ENCODE results near the gene PRG2. TPM values are rescaled to one million over a fixed set of nuclear protein-coding genes. Genes with fewer than 3 reads are reported as not detected.

The PRG2 gene
- total and polyA plus RNA-seq, 2 of the 4 experiments (the other 2 are of a cell fraction): not detected

- Histone ChIP-seq H2AK5ac (ENCODE audit: low read depth, low read length) (no peak overlapping the region), H3K27me3 (ENCODE audit: control insufficient read depth, insufficient read depth, low read length) (peaks cover 29% of the 10 kb centered on the region), H3K4me1 (ENCODE audit: control insufficient read depth, insufficient read depth, low read length) (no peaks in the 10 kb centered on the region), H2BK120ac (ENCODE audit: low read depth, low read length) (no peak overlapping the region), H2BK5ac (ENCODE audit: low read depth, low read length, poor library complexity, severe bottlenecking) (peak overlapping the region; percentile 29), H4K20me1 (ENCODE audit: insufficient read depth, low read length) (no peaks in the 10 kb centered on the region), H3K23ac (ENCODE audit: low read depth, low read length) (no peak overlapping the region), H3K14ac (replicated peaks; ENCODE audit: low read depth, low read length) (no peak overlapping the region), H3K4ac (ENCODE audit: low read depth, low read length) (no peak overlapping the region), H2BK15ac (ENCODE audit: low read depth, low read length) (no peak overlapping the region), H4K91ac (ENCODE audit: insufficient read depth, low read depth, low read length) (no peak overlapping the region), H4K5ac (ENCODE audit: low read depth, low read length) (no peak overlapping the region), H3K9ac (ENCODE audit: low read depth, low read length) (no peak overlapping the region), H3K4me3 (ENCODE audit: insufficient read depth, low read depth, low read length) (no peak overlapping the region), H4K8ac (ENCODE audit: low read depth in 2 of 2, low read length in 2 of 2) (no peak overlapping the region), H2AFZ (replicated peaks; ENCODE audit: low read length, poor library complexity) (no peak overlapping the region), H3K27ac (ENCODE audit: insufficient read depth, low read length) (no peak overlapping the region), H3K56ac (ENCODE audit: extremely low read depth, insufficient read depth, low read length) (no peak overlapping the region), H3K36me3 (ENCODE audit: control insufficient read depth, insufficient read depth, low read length) (no peaks in the 10 kb centered on the region), H3K9me3 (ENCODE audit: control insufficient read depth, insufficient read depth, low read length) (no peaks in the 10 kb centered on the region), H3K79me1 (ENCODE audit: low read depth in 1 of 2, low read length in 2 of 2) (no peaks in the 10 kb centered on the region), H3K18ac (ENCODE audit: low read depth, low read length) (no peak overlapping the region), H2BK20ac (ENCODE audit: low read depth, low read length) (no peak overlapping the region), H2AK9ac (replicated peaks; ENCODE audit: low read depth, low read length, poor library complexity) (peak overlapping the region; percentile 81), H3K4me2 (ENCODE audit: low read depth, low read length) (no peak overlapping the region), H3K9me1 (ENCODE audit: insufficient read depth, low read length) (no peaks in the 10 kb centered on the region)
- in situ Hi-C loops (cut with MboI; ENCODE audit: low sequenced_read_pairs): loop anchor here (25.0 kb wide), 1 partner anchor 533 kb away; no protein-coding TSS in a partner anchor
- CTCF ChIA-PET: no interaction called here
- BruUV-seq (replicated peaks): no TSS peak
- TF ChIP-seq BHLHE40 (IDR thresholded peaks at IDR 0.05; ENCODE audit: low read depth, low read length): no peak
- no peak for TF ChIP-seq POLR2A (IDR thresholded peaks at IDR 0.05; ENCODE audit: low read depth, low read length)
- 0 out of 2 replicates have a peak, but pooled peaks have one; percentile 4 for TF ChIP-seq FOS (IDR thresholded peaks at IDR 0.05; ENCODE audit: low read depth, low read length)
- no peak for TF ChIP-seq USF2 (IDR thresholded peaks at IDR 0.05; ENCODE audit: low read depth, low read length)
- peak; percentile 73 for DNase-seq
- intact Hi-C loops (cut with micrococcal nuclease): no loop called here
- no CpG with 5 or more reads among the region's 7 CpGs for WGBS, 2 experiments (ENCODE audit: extremely low coverage in 2 of 2, insufficient read length in 1 of 2)
- peak; percentile 62 for ATAC-seq (ENCODE audit: low read depth)
- dilution Hi-C loops (cut with HindIII; ENCODE audit: low sequenced_read_pairs, unreplicated experiment): no loop called here
- POLR2A ChIA-PET (ENCODE audit: unreplicated experiment): no interaction called here
These were observed 20.2 kb downstream of the PRG2 start for GRCh38 chr11:57370251-57370650.
